H9 (cell line): ENCODE results near the gene ADORA2B. TPM values are rescaled to one million over a fixed set of nuclear protein-coding genes. Genes with fewer than 3 reads are reported as not detected.

Experiments used
- DNase-seq: peaks from one replicate; pipeline ENCODE4 v3.0.0-alpha.2; 2017
- H2AFZ ChIP-seq: one replicate; pipeline ENCODE4 v1.6.1; 2013; ENCODE audit warnings: mild to moderate bottlenecking, low read length, control low read depth, moderate library complexity
- H2AK5ac ChIP-seq: 2 replicates; pipeline ENCODE4 v1.6.1; 2013; ENCODE audit warnings: low read length, control low read depth, mixed read lengths; ENCODE audit not compliant: insufficient read length
- H2BK120ac ChIP-seq: one replicate; pipeline ENCODE4 v1.6.1; 2013; ENCODE audit warnings: low read depth, mild to moderate bottlenecking, low read length, control low read depth, inconsistent platforms; ENCODE audit not compliant: poor library complexity, severe bottlenecking
- H2BK12ac ChIP-seq: 2 replicates; pipeline ENCODE4 v1.6.1; 2013; ENCODE audit warnings: low read length, control low read depth, mixed read lengths, low read depth; ENCODE audit not compliant: insufficient read length
- H2BK15ac ChIP-seq: 2 replicates; pipeline ENCODE4 v1.6.1; 2013; ENCODE audit warnings: low read depth, low read length, control low read depth
- H2BK20ac ChIP-seq: one replicate; pipeline ENCODE4 v1.6.1; 2013; ENCODE audit warnings: low read depth, mild to moderate bottlenecking, low read length, control low read depth, inconsistent platforms; ENCODE audit not compliant: poor library complexity, severe bottlenecking
- H2BK5ac ChIP-seq: 2 replicates; pipeline ENCODE4 v1.6.1; 2013; ENCODE audit warnings: low read length, control low read depth, mixed read lengths; ENCODE audit not compliant: insufficient read length
- H3K14ac ChIP-seq: 2 replicates; pipeline ENCODE4 v1.6.1; 2013; ENCODE audit warnings: low read length, control low read depth; ENCODE audit not compliant: insufficient read depth
- H3K18ac ChIP-seq: 2 replicates; pipeline ENCODE4 v1.6.1; 2013; ENCODE audit warnings: low read depth, mild to moderate bottlenecking, mixed read lengths, low read length, control low read depth; ENCODE audit not compliant: insufficient read length
- H3K23ac ChIP-seq: 2 replicates; pipeline ENCODE4 v1.6.1; 2013; ENCODE audit warnings: low read length, control low read depth, mixed read lengths, low read depth; ENCODE audit not compliant: insufficient read length
- H3K23me2 ChIP-seq: 2 replicates; pipeline ENCODE4 v1.6.1; 2013; ENCODE audit warnings: low read depth, mild to moderate bottlenecking, mixed read lengths, low read length, control low read depth; ENCODE audit not compliant: insufficient read length, poor library complexity, severe bottlenecking
- H3K27ac ChIP-seq: 2 replicates; pipeline ENCODE4 v1.5.1; 2013; ENCODE audit warnings: low read length, control low read depth, mixed read lengths, low read depth; ENCODE audit not compliant: insufficient read length
- H3K27me3 ChIP-seq: 2 replicates; pipeline ENCODE4 v1.6.1; 2013; ENCODE audit warnings: low read length, control low read depth, inconsistent platforms; ENCODE audit not compliant: insufficient read depth
- H3K4ac ChIP-seq: 2 replicates; pipeline ENCODE4 v1.6.1; 2013; ENCODE audit warnings: low read depth, mild to moderate bottlenecking, control low read depth, inconsistent platforms, low read length, moderate library complexity
- H3K4me1 ChIP-seq: 2 replicates; pipeline ENCODE4 v1.6.1; 2013; ENCODE audit warnings: low read length, control low read depth, inconsistent platforms; ENCODE audit not compliant: insufficient read depth
- H3K4me2 ChIP-seq: 2 replicates; pipeline ENCODE4 v1.6.1; 2013; ENCODE audit warnings: low read length, control low read depth, mixed read lengths; ENCODE audit not compliant: insufficient read length, insufficient read depth
- H3K56ac ChIP-seq: 2 replicates; pipeline ENCODE4 v1.6.1; 2013; ENCODE audit warnings: low read depth, mild to moderate bottlenecking, mixed read lengths, low read length, control low read depth; ENCODE audit not compliant: insufficient read length
- H3K79me1 ChIP-seq: 2 replicates; pipeline ENCODE4 v1.6.1; 2013; ENCODE audit warnings: low read depth, mild to moderate bottlenecking, moderate library complexity, low read length, control low read depth, inconsistent platforms; ENCODE audit not compliant: insufficient read depth, poor library complexity, severe bottlenecking
- H3K79me2 ChIP-seq: 2 replicates; pipeline ENCODE4 v1.6.1; 2013; ENCODE audit warnings: low read length, control low read depth, inconsistent platforms; ENCODE audit not compliant: insufficient read depth
- H3K9ac ChIP-seq: 2 replicates; pipeline ENCODE4 v1.6.1; 2013; ENCODE audit warnings: low read length, control low read depth, mixed read lengths; ENCODE audit not compliant: insufficient read length; ENCODE audit errors: extremely low read depth
- H3K9me3 ChIP-seq: one replicate; pipeline ENCODE4 v1.6.1; 2013; ENCODE audit warnings: low read depth, low read length, inconsistent platforms; ENCODE audit not compliant: control insufficient read depth
- H3T11ph ChIP-seq: one replicate; pipeline ENCODE4 v1.6.1; 2013; ENCODE audit warnings: mild to moderate bottlenecking, low read length, control low read depth, inconsistent platforms
- H4K20me1 ChIP-seq: one replicate; pipeline ENCODE4 v1.6.1; 2013; ENCODE audit not compliant: control insufficient read depth, insufficient read length, insufficient read depth
- H4K5ac ChIP-seq: 2 replicates; pipeline ENCODE4 v1.6.1; 2013; ENCODE audit warnings: low read depth, mild to moderate bottlenecking, mixed read lengths, low read length, control low read depth; ENCODE audit not compliant: insufficient read length
- H4K8ac ChIP-seq: replicated peaks from 2 replicates; pipeline ENCODE4 v1.6.1; 2013; ENCODE audit warnings: low read length, control low read depth, mixed read lengths, low read depth; ENCODE audit not compliant: insufficient read length
- H4K91ac ChIP-seq: 2 replicates; pipeline ENCODE4 v1.6.1; 2013; ENCODE audit warnings: low read depth, mild to moderate bottlenecking, moderate library complexity, mixed read lengths, low read length, control low read depth; ENCODE audit not compliant: insufficient read length
- H3K27ac Mint-ChIP-seq, 3 experiments: 2 replicates in 2 of 3; 3 replicates in 1 of 3; pipeline ENCODE4 v1.8.0; 2020 to 2021; ENCODE audit warnings: mixed read lengths in 3 of 3, mild to moderate bottlenecking in 1 of 3, moderate library complexity in 1 of 3
- H3K27me3 Mint-ChIP-seq: 2 replicates; pipeline ENCODE4 v1.8.0; 2021; ENCODE audit warnings: low read depth, mild to moderate bottlenecking, moderate library complexity, mixed read lengths
- H3K36me3 Mint-ChIP-seq, 3 experiments: 2 replicates in 2 of 3; 3 replicates in 1 of 3; pipeline ENCODE4 v1.8.0; 2020 to 2021; ENCODE audit warnings: low read depth in 3 of 3, mixed read lengths in 3 of 3; ENCODE audit not compliant: insufficient read depth in 1 of 3
- H3K4me1 Mint-ChIP-seq, 2 experiments: 2 replicates each; pipeline ENCODE4 v1.8.0; 2020; ENCODE audit warnings: mixed read lengths in 2 of 2
- H3K4me3 Mint-ChIP-seq, 2 experiments: 2 replicates in 1 of 2; 3 replicates in 1 of 2; pipeline ENCODE4 v1.8.0; 2020 to 2021; ENCODE audit warnings: mild to moderate bottlenecking in 2 of 2, mixed read lengths in 2 of 2, moderate library complexity in 1 of 2
- H3K9me3 Mint-ChIP-seq, 2 experiments: 2 replicates in 1 of 2; 3 replicates in 1 of 2; pipeline ENCODE4 v1.8.0; 2020; ENCODE audit warnings: mild to moderate bottlenecking in 2 of 2, mixed read lengths in 2 of 2, moderate library complexity in 1 of 2
- CTCF ChIP-seq: fragments of 200-600 bp; sonication (generic); conservative IDR thresholded peaks from 3 replicates; pipeline ENCODE4 v1.8.0; 2021; ENCODE audit warnings: antibody characterized with exemption, mild to moderate bottlenecking
- WGBS: extraction: QIAGEN DNeasy Blood & Tissue Kit; methylation state at CpG from one replicate; pipeline ENCODE4 v1.1.7; 2013; ENCODE audit warnings: missing lambda C conversion rate, low lambda C conversion rate, mixed read lengths; ENCODE audit not compliant: insufficient read length; ENCODE audit errors: extremely low coverage; 5-methylcytosine and 5-hydroxymethylcytosine counted together
- total RNA-seq: library from RNA; stranded (reverse); gene quantifications from 2 replicates; pipeline ENCODE4 v1.2.1, GENCODE V29; 2021

ADORA2B gene
- total RNA-seq, 1 experiment from 2014 or later: 3.1 TPM

DNA sequence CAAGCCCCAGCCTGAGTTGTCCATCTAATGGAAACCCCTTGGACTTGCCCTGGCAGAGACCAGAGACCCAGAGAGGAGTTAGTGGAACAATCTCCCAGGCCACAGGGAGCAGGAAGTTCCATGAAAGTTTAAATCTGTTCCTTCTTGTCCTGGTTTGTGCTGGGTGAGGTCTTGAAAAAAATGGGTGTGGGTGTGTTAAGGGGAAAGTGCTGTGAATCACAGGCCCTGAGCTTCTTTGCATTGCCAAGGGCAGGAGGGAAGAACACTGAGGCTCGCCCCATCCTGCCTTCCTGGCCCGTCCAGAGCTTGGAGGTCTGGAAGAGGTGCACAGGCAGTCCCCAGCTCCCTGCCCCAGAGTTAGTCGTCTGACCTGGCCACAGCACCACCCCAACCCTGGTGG is 2.3 kb downstream of the ADORA2B start:
- Histone ChIP-seq H3K79me2 (no peaks in the 10 kb centered on the region), H4K20me1 (no peaks in the 10 kb centered on the region), H3K27ac (no peak overlapping the region), H3K9me3 (no peaks in the 10 kb centered on the region), H2BK12ac (no peak overlapping the region), H3T11ph (no peak overlapping the region), H2BK5ac (no peak overlapping the region), H2BK15ac (no peak overlapping the region), H2BK120ac (no peak overlapping the region), H2BK20ac (no peak overlapping the region), H3K18ac (no peak overlapping the region), H3K23ac (no peak overlapping the region), H4K91ac (no peak overlapping the region), H4K8ac (no peak overlapping the region), H3K4ac (no peak overlapping the region), H2AK5ac (no peak overlapping the region), H3K4me1 (no peaks in the 10 kb centered on the region), H3K14ac (no peak overlapping the region), H4K5ac (no peak overlapping the region), H3K79me1 (no peaks in the 10 kb centered on the region), H2AFZ (no peak overlapping the region), H3K23me2 (peaks cover 15% of the 10 kb centered on the region), H3K27me3 (peaks cover 15% of the 10 kb centered on the region; the same call in 1 of the 2 replicates), H3K9ac (no peak overlapping the region), H3K56ac (no peak overlapping the region), H3K4me2 (no peak overlapping the region)
- H3K27ac Mint-ChIP-seq: no peak overlapping the region; a peak in 1 of 7 replicates
- no peak for DNase-seq
- no peak for TF ChIP-seq CTCF
- no peak overlapping the region; a peak in 1 of 5 replicates for H3K4me3 Mint-ChIP-seq
- H3K36me3 Mint-ChIP-seq: peaks cover 0 to 4% (median 0%) of the 10 kb centered on the region in 3 experiments; a peak in 3 of 7 replicates
- H3K4me1 Mint-ChIP-seq: peaks cover 9 to 13% of the 10 kb centered on the region in 2 experiments; a peak in 3 of 4 replicates
- no CpG with 5 or more reads among the region's 3 CpGs for WGBS
- peaks cover 43% of the 10 kb centered on the region for H3K27me3 Mint-ChIP-seq
- peaks cover 0 to 6% of the 10 kb centered on the region in 2 experiments; a peak in 2 of 5 replicates for H3K9me3 Mint-ChIP-seq
